Ovary (tissue), 9 donors: ENCODE results near the gene TTLL11. TPM values are rescaled to one million over a fixed set of nuclear protein-coding genes. Genes with fewer than 3 reads are reported as not detected.
A peak's percentile ranks its signal among the peaks of the same experiment; 100 is the strongest.

Experiments
- DNase-seq, 5 donors: peaks; one replicate each; pipeline ENCODE4 v3.0.0-alpha.2; 2019 to 2020
- H3K27ac ChIP-seq, 2 donors: fragments of 200-600 bp; one replicate each; pipeline versions ENCODE4 v1.5.1 to v1.8.0; 2019 to 2022
- H3K27me3 ChIP-seq: fragments of 200-600 bp; one replicate; pipeline ENCODE4 v1.8.0; 2022
- H3K36me3 ChIP-seq: fragments of 200-600 bp; sonication (generic); one replicate; pipeline ENCODE4 v1.5.1; 2019
- H3K4me1 ChIP-seq: one replicate; pipeline ENCODE4 v1.8.1; 2013; ENCODE audit warnings: mild to moderate bottlenecking, moderate library complexity; ENCODE audit not compliant: insufficient read depth
- H3K4me3 ChIP-seq: fragments of 200-600 bp; sonication (generic); one replicate; pipeline ENCODE4 v1.5.1; 2017
- H3K9me3 ChIP-seq, 2 donors: fragments of 200-600 bp in 1 of 2; sonication (generic) in 1 of 2; one replicate each; pipeline versions ENCODE4 v1.5.1 to v1.8.1; 2013 to 2019; ENCODE audit warnings: mild to moderate bottlenecking in 1 of 2, moderate library complexity in 1 of 2
- EP300 ChIP-seq: sonication (generic); formaldehyde crosslinking; IDR thresholded peaks from one replicate; pipeline ENCODE4 v1.6.1; 2017; ENCODE audit warnings: antibody characterized with exemption
- POLR2A ChIP-seq: fragments of 450-650 bp; IDR thresholded peaks from one replicate; pipeline ENCODE4 v1.6.1; 2017; ENCODE audit warnings: antibody characterized with exemption, mild to moderate bottlenecking, moderate library complexity
- WGBS, 3 donors: extraction: QIAGEN DNeasy Blood & Tissue Kit in 1 of 3; methylation state at CpG; one replicate each; pipeline versions ENCODE4 v1.1.5 to v1.1.7; 2013 to 2017; 5-methylcytosine and 5-hydroxymethylcytosine counted together
- intact Hi-C, 4 donors: fragments of 100-400 bp; cut with DNase I; formaldehyde crosslinking; loops; one replicate each; pipeline versions ENCODE4 v1.11.0 to v1.15.1; 2022 to 2023
- polyA plus RNA-seq, 2 donors: library from polyadenylated mRNA; stranded (reverse); fragments of 200-250 nt in 1 of 2; fragments of 350-450 nt in 1 of 2; fragmentation: Illumina TruSeq in 1 of 2; extraction: RNeasy Lipid Tissue Mini Kit (QIAGEN cat#74804) in 1 of 2; gene quantifications; one replicate each; pipeline ENCODE4 v1.2.3, GENCODE V29; 2013 to 2014
- total RNA-seq, 7 donors: library from RNA; depleted of rRNA in 2 of 7; stranded (reverse); fragments of >200 nt in 2 of 7; fragmentation: NEBNext Ultra II Directional in 3 of 7; extraction: Animal tissue kit (Norgen Biotek cat#: 25700) in 3 of 7; gene quantifications; one replicate each; pipeline versions ENCODE4 v1.1.0 to v1.2.4, GENCODE V29; 2016 to 2023
- TF ChIP-seq, protein P1 (sequence below), 3 donors: fragments of 450-650 bp in 2 of 3; fragments of 200-600 bp in 1 of 3; IDR thresholded peaks; one replicate each; pipeline versions ENCODE4 v1.5.1 to v1.8.0; 2016 to 2022; ENCODE audit warnings: antibody characterized with exemption in 3 of 3, mild to moderate bottlenecking in 1 of 3
- donor health status: DM: no; HTN: no; CAD: no; lungs with moderate emphysema.
- donor health status: DM: no; HTN: no; CAD: no.
- donor health status: Bipolar disorder and iron deficiency.
- donor health status: DM: yes; HTN: yes; CAD: no.
- donor health status: DM: no; HTN: no; CAD: no.
- donor health status: DM: yes; HTN: yes; CAD: no.

The TTLL11 gene
- total and polyA plus RNA-seq, 9 donors: 6.1 to 13.5 (median 9.2) TPM

DNA sequence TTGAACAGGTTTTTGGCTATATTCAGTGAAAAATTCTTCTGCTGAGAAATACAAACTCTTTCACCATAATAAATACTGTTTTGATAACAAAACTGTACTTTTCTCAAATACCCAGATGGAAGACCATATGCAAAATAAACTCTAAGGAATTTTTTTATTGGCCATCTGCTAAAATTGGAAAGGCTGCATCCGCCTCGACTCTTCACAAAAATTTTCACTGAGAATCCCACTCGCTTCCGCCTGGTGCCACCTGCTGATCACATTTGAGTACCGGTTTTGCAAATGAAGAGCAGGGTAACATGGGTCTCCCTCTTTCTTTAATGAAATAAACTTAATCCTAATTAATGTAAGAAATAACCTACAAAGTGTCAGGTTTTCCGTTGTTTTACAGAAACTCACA, 76.4 kb downstream of the TTLL11 start:
- 3 to 15% (median 6%) methylated on average over 6 of the region's 6 CpGs for WGBS, 3 donors
- Histone ChIP-seq H3K4me3 (no peak overlapping the region), H3K27ac (no peak overlapping the region), H3K9me3 (no peaks in the 10 kb centered on the region), H3K27me3 (no peaks in the 10 kb centered on the region), H3K36me3 (no peaks in the 10 kb centered on the region), H3K4me1 (peaks cover 4% of the 10 kb centered on the region)
- no peak for TF ChIP-seq EP300
- TF ChIP-seq, protein P1, sequence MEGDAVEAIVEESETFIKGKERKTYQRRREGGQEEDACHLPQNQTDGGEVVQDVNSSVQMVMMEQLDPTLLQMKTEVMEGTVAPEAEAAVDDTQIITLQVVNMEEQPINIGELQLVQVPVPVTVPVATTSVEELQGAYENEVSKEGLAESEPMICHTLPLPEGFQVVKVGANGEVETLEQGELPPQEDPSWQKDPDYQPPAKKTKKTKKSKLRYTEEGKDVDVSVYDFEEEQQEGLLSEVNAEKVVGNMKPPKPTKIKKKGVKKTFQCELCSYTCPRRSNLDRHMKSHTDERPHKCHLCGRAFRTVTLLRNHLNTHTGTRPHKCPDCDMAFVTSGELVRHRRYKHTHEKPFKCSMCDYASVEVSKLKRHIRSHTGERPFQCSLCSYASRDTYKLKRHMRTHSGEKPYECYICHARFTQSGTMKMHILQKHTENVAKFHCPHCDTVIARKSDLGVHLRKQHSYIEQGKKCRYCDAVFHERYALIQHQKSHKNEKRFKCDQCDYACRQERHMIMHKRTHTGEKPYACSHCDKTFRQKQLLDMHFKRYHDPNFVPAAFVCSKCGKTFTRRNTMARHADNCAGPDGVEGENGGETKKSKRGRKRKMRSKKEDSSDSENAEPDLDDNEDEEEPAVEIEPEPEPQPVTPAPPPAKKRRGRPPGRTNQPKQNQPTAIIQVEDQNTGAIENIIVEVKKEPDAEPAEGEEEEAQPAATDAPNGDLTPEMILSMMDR (IDR thresholded peaks at IDR 0.05): peak in 2 of 3 donors; percentile 32 to 54
- intact Hi-C loops: loop anchor here in 2 of 4 donors (5.0 kb wide), 1 partner anchor 469 kb away; no protein-coding TSS in a partner anchor
- peak; percentile 27 to 62 (median 52) for DNase-seq

- 23 to 38% (median 28%) methylated on average over 7 of the region's 7 CpGs for WGBS, 3 donors
- H3K4me1 ChIP-seq: peaks cover 4% of the 10 kb centered on the region
Observed at GRCh38 chr9:122016309-122016708, 76.8 kb downstream of the TTLL11 start.

GRCh38 chr9:122015170-122015821, 77.8 kb downstream of the TTLL11 start:
- TF ChIP-seq, protein P1 (IDR thresholded peaks at IDR 0.05): no peak
- no peak for TF ChIP-seq POLR2A
- no peak for TF ChIP-seq EP300

More at GRCh38 chr9:122016309-122016708, 76.8 kb downstream of the TTLL11 start:
- no peaks in the 10 kb centered on the region for H3K27me3 ChIP-seq
- TF ChIP-seq POLR2A (no peak), EP300 (no peak)
- TF ChIP-seq, protein P1 (IDR thresholded peaks at IDR 0.05): no peak
- intact Hi-C loops: loop anchor here in 2 of 4 donors (5.0 kb wide), 1 partner anchor 469 kb away; no protein-coding TSS in a partner anchor
- H3K4me3 ChIP-seq: no peak overlapping the region
- H3K27ac ChIP-seq: no peak overlapping the region
- H3K36me3 ChIP-seq: no peaks in the 10 kb centered on the region
- no peak for DNase-seq
- no peaks in the 10 kb centered on the region for H3K9me3 ChIP-seq

DNA sequence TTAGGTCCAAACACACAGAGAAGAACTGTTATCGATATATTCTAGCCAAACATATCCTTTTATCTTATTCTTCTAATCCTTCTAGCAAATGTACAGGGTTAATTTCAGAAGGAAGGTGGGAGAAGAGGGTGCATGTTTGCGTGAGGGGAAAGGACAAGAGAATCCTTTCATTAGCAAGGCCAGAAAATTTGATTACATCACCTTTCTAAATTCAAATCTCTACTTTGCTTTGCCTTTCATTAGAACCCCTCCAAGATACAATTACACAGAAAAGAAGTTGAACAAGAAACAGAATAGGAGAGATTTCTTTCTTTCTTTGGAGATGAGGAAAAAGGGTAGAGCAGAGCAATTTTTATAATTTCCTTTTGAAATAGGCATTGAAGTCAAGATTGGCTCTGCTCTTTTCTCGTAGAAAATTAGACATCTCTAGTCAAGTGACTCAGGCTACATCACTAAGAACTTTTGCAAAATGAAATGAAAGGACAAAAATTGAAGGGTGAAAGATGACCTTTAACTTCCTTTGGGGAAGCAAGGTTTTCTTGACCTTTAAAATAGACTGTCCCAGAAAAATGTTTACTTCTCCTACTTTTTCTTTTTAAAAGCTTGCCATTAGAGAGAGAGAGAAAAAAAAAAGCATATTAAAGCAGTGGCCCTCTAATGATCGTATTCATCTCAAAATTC, 81.2 kb downstream of the TTLL11 start:
- no peak for DNase-seq
- 78 to 80% (median 80%) methylated on average over 4 of the region's 4 CpGs for WGBS, 3 donors
- no peak overlapping the region for H3K27ac ChIP-seq
- H3K4me1 ChIP-seq: no peaks in the 10 kb centered on the region
- no peaks in the 10 kb centered on the region for H3K36me3 ChIP-seq
- H3K9me3 ChIP-seq: no peaks in the 10 kb centered on the region
- intact Hi-C loops: no loop called here
- TF ChIP-seq POLR2A (no peak), EP300 (no peak)
- TF ChIP-seq, protein P1 (IDR thresholded peaks at IDR 0.05): no peak
- H3K4me3 ChIP-seq: no peak overlapping the region
- H3K27me3 ChIP-seq: no peaks in the 10 kb centered on the region

More at GRCh38 chr9:122015170-122015821, 77.8 kb downstream of the TTLL11 start:
- 73 to 78% (median 74%) methylated on average over 11 of the region's 11 CpGs for WGBS, 3 donors
- intact Hi-C loops: loop anchor here in 2 of 4 donors (5.0 kb wide), 1 partner anchor 468 kb away; no protein-coding TSS in a partner anchor
- Histone ChIP-seq H3K4me3 (no peak overlapping the region), H3K9me3 (no peaks in the 10 kb centered on the region), H3K36me3 (no peaks in the 10 kb centered on the region), H3K27ac (no peak overlapping the region), H3K4me1 (no peaks in the 10 kb centered on the region), H3K27me3 (no peaks in the 10 kb centered on the region)
- DNase-seq: no peak
